Right atrium auricular region (tissue), 2 donors: Measurements from ENCODE around the gene CDS2. TPM values are rescaled to one million over a fixed set of nuclear protein-coding genes. Genes with fewer than 3 reads are reported as not detected.
A peak's percentile ranks its signal among the peaks of the same experiment; 100 is the strongest.

Experiments
- DNase-seq: peaks from one replicate; pipeline ENCODE4 v3.0.0-alpha.2; 2019; ENCODE audit warnings: low spot score
- H3K27ac ChIP-seq, 2 donors: fragments of 200-600 bp; sonication (generic); 1 replicate in 1 of 2; 2 replicates in 1 of 2; pipeline ENCODE4 v1.5.1; 2016 to 2019
- H3K27me3 ChIP-seq, 2 donors: fragments of 200-600 bp; sonication (generic); one replicate each; pipeline versions ENCODE4 v1.5.1 to v1.6.0; 2017 to 2019
- H3K36me3 ChIP-seq: fragments of 200-600 bp; sonication (generic); one replicate; pipeline ENCODE4 v1.5.1; 2016
- H3K4me1 ChIP-seq, 2 donors: fragments of 200-600 bp; sonication (generic); one replicate each; pipeline versions ENCODE4 v1.5.1 to v1.6.0; 2017 to 2019
- H3K4me3 ChIP-seq, 2 donors: fragments of 200-600 bp; sonication (generic); 1 replicate in 1 of 2; 2 replicates in 1 of 2; pipeline ENCODE4 v1.5.1; 2017 to 2019; ENCODE audit warnings: mild to moderate bottlenecking in 1 of 2, moderate library complexity in 1 of 2
- H3K9me3 ChIP-seq, 2 donors: fragments of 200-600 bp; sonication (generic); one replicate each; pipeline ENCODE4 v1.5.1; 2019
- CTCF ChIP-seq, 2 donors: fragments of 200-600 bp; sonication (generic); IDR thresholded peaks; one replicate each; pipeline ENCODE4 v1.5.1; 2019; ENCODE audit warnings: antibody characterized with exemption in 2 of 2
- total RNA-seq, 2 donors: library from RNA; depleted of rRNA; stranded (reverse); fragments of >200 nt; gene quantifications; one replicate each; pipeline ENCODE4 v1.1.0, GENCODE V29; 2016

Gene CDS2
- total RNA-seq, 2 donors from 2014 or later = 45.5 to 60.8 TPM

DNA sequence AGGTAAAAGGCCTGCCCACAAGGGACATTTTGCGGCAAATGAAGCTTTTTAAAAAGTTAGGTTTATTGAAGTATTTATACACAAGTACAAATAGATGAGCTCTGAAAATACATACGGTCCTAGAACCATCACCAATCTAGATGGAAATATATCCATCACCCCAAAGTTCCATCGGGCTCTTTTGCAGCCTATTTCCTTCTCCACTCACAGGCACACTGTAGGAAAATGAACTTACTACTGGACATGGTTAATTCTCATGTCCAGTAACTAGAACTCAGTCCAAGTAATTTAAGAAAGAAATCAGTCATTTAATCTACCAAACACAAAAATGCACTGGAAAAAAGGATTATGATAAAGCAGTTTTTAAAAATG lies 13.2 kb upstream of the CDS2 start:
- DNase-seq = no peak
- no peak for TF ChIP-seq CTCF (IDR thresholded peaks at IDR 0.05)
- H3K27me3 ChIP-seq = no peaks in the 10 kb centered on the region
- peak overlapping the region; percentile 62 to 90 for H3K4me3 ChIP-seq
- peak overlapping the region; percentile 91 to 94 for H3K27ac ChIP-seq
- peaks cover 0 to 20% of the 10 kb centered on the region in 2 donors for H3K4me1 ChIP-seq
- no peaks in the 10 kb centered on the region for H3K9me3 ChIP-seq
- peaks cover 31% of the 10 kb centered on the region for H3K36me3 ChIP-seq

DNA sequence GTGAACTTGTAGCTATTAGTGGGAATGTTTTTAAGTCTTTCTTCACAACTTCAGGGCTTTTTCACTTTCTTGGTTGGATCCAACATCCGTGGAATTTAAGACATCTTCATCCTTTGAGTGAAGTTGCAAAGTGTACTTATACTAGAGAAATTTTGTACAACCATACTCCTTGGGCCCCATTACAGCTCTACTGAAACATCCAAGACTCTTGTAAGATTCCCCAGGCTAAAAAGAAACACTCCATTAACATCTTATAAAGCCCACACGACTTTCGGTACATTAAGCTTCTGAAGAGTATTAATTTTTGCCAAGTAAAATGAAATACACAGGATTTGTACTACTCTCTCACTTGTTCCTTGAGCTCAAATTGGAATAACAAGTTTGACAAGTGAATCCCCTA lies 12.4 kb upstream of the CDS2 start:
- H3K36me3 ChIP-seq = peaks cover 31% of the 10 kb centered on the region
- H3K4me1 ChIP-seq = peaks cover 0 to 25% of the 10 kb centered on the region in 2 donors
- no peaks in the 10 kb centered on the region for H3K9me3 ChIP-seq
- DNase-seq = no peak
- H3K27ac ChIP-seq = no peak overlapping the region
- no peak overlapping the region for H3K4me3 ChIP-seq
- no peak for TF ChIP-seq CTCF (IDR thresholded peaks at IDR 0.05)
- H3K27me3 ChIP-seq = no peaks in the 10 kb centered on the region

DNA sequence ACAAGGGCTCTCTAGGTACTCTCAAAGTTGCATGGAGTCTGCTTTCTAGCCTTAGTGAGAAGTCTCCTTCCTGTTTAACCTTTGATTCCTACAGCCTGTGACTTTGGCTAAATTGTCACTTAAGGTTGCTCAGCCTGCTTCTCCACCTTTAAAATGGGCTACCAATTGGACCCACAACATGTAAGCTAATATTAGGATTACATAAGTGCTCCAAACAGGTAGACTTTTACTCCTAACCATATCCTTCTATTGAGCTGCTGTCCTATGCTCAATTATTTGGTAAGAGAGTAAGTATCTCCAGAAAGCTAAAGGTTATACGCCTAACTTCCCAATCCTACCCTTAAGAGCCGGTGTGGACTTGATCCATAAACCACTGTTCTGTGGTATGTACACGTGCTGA lies 9.9 kb upstream of the CDS2 start:
- Histone ChIP-seq H3K27me3 (no peaks in the 10 kb centered on the region), H3K27ac (no peak overlapping the region), H3K9me3 (no peaks in the 10 kb centered on the region), H3K36me3 (peaks cover 19% of the 10 kb centered on the region), H3K4me3 (no peak overlapping the region), H3K4me1 (peaks cover 0 to 22% of the 10 kb centered on the region in 2 donors)
- no peak for TF ChIP-seq CTCF (IDR thresholded peaks at IDR 0.05)
- no peak for DNase-seq

DNA sequence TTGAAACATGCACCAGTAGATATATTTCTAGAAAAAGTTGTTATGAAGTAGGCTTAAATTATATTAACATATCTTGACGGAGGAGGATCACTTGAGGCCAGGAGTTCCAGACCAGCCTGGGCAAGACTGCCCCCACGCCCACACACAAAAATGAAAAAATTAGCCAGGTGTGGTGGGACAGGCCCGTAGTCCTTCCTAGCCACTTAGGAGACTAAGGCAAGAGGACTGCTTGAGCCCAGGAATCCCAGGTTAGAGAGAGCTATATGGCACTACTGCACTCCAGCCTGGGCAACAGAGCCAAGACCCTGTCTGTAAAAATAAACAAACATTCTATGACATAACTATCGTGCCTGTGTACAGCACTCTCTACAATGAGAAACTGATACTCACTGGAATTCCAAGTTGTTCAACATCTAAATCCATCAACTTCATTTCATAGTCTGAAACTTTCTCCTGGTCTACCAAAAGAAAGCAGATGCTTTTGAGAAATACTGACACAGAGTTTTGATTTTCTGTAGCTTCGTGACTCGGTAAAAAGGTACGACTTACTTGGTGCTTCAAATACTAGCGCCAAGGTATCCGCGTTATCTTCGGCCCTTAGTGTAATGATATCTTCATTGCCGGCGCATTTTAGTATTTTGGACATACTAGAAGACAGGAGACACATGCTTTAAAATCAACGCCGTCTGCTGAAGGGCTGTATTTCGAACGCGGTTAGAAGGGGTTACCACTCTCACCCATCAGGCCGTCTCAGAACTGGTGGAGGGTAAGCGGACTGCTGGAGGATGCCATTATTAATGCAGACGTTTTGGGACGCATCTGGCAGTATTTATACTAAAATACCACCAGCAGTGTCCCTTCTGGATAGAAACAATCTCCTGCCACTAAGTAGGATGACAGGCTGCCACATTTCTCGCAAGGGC lies 8.3 kb upstream of the CDS2 start:
- H3K36me3 ChIP-seq = peaks cover 19% of the 10 kb centered on the region
- H3K9me3 ChIP-seq = no peaks in the 10 kb centered on the region
- peak overlapping the region; percentile 83 to 88 for H3K4me3 ChIP-seq
- TF ChIP-seq CTCF (IDR thresholded peaks at IDR 0.05) = no peak
- peak overlapping the region; percentile 86 to 93 for H3K27ac ChIP-seq
- DNase-seq = no peak
- H3K4me1 ChIP-seq = peaks cover 0 to 13% of the 10 kb centered on the region in 2 donors
- no peaks in the 10 kb centered on the region for H3K27me3 ChIP-seq

DNA sequence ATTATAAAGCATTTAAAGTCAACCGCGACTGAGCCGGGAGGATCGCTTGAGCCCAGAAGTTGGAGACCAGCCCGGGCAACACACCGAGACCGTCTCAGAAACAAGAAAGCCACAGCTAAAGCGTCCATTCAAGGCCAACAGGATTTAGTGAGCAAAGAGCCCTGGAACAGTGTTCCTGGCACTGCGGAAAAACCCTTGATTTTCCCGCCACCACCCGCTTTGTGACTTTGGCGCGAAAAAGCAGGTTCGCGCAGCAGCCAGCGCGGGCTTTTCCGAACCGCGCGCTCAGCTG lies 7.7 kb upstream of the CDS2 start:
- no peak for TF ChIP-seq CTCF (IDR thresholded peaks at IDR 0.05)
- Histone ChIP-seq H3K36me3 (peaks cover 19% of the 10 kb centered on the region), H3K4me1 (peaks cover 0 to 11% of the 10 kb centered on the region in 2 donors), H3K9me3 (no peaks in the 10 kb centered on the region), H3K27me3 (no peaks in the 10 kb centered on the region), H3K27ac (peak overlapping the region; percentile 86 to 93), H3K4me3 (peak overlapping the region; percentile 83 to 88)
- no peak for DNase-seq
